ENCODE data around the gene RFC5. TPM values are rescaled to one million over a fixed set of nuclear protein-coding genes. Genes with fewer than 3 reads are reported as not detected.
"Not testable (repeated sequence)": the region's sequence is repeated elsewhere in the genome, so short reads cannot be mapped to it uniquely, and the experiment has no call there.

RFC5 gene
- total RNA-seq, 1 donor from 2014 or later = 10.0 TPM

DNA sequence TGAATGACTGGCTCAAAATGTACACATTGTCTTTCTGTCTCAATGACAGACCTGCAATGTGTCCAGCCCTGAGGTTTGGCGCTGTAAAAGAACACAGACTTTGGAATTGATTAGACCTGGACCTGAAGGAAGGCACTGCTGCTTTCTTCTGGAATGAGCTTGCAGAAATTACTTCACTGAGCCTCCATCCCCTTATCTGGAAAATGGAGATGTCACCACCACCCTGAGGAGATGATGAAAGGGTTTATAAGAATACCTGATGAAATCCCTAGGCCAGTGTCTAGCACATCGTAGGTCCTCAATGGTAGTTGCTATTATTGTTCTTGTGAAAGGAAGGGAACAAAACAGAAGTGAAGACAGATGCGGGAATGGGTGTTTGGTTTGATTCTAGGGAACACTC lies 54.1 kb downstream of the RFC5 start:
- DNase-seq (ENCODE audit: extremely low read depth, low read depth, low spot score) = no peak

DNA sequence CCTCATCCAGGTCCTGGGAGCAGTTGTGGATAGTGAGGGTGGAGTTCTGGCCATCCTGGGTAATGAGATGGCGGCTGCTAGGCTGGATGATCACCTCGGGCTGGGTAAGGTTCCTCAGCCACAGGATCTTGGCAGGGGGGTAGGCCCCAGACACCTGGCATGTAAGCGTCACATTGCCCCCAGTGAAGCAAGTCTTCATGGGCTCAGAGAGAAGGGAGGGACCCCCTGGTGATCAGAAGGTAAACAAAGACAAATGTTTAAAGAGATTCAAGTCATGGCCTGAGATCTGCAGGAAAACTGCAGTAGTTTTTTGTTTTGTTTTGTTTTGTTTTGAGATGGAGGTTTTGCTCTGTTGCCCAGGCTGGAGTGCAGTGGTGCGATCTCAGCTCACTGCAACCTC lies 57.3 kb downstream of the RFC5 start:
- no peak for DNase-seq (ENCODE audit: extremely low read depth, low read depth, low spot score)

DNA sequence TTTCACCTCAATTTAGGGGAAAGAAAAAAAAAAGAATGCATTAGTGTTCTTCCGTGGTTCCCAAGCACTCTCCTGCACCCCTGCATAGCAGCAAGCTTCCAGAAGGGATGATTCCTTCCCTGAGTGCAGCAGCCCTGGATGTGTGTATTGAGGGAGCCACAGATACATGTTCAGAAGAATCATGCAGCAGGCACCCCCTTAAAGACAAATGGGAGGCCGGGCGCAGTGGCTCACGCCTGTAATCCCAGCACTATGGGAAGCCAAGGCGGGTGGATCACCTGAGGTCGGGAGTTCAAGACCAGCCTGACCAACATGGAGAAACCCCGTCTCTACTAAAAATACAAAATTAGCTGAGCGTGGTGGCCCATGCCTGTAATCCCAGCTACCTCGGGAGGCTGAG lies 65.0 kb downstream of the RFC5 start:
- DNase-seq (ENCODE audit: extremely low read depth, low read depth, low spot score) = not testable (repeated sequence)

Other genes with a start within 250 kb of the RFC5 start
- 1.3 and 3.6 TPM in 2 replicates for gene KSR2, start 47.7 kb upstream of the RFC5 start, total RNA-seq
- 69.2 and 83.3 TPM in 2 replicates for gene WSB2, start 44.5 kb downstream of the RFC5 start, total RNA-seq
- gene VSIG10, start 87.3 kb downstream of the RFC5 start, total RNA-seq = 19.6 and 27.3 TPM in 2 replicates
- 182 and 210 TPM in 2 replicates for gene PEBP1, start 119.4 kb downstream of the RFC5 start, total RNA-seq